ENCODE results near the gene MYLIP.

MYLIP gene

DNA sequence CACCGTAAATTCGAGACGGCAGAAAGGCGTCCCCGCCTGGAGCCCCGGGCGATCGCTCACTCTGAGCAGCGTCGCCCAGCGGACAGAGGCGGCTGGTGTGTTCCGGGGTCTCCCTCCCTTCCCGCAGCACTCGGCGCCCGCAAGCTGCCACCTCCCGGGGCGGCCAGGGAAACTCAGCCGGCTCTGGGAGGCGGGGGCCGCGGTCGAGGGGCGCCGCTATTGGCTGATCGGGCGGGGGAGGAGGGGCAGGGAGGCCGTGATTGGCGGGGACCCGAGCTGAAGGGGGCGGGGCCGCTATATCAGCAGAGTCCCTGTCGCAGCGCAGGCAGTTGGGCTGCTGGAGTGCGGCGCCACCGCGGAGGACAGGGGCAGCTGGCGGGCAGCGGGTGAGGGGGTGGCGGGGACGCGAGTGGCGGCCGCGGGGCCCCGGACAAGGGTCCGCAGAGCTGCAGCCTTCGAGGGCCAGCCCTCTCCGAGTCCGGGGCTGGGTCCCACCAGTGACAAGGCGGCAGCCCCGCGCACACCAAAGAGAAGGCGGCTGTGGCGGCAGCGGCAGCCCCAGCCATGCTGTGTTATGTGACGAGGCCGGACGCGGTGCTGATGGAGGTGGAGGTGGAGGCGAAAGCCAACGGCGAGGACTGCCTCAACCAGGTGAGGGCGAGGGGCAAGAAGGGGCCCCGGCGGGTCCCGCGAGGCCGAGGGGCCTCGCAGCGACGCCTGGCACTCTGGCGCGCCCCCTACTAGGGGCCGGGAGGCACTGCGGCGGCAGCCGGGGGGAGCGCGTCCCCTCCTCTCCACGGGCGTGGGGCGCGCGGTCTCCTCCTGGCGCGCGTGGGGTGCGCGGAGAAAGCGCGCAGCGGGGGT, at the start of gene MYLIP (continued):
- TF ChIP-seq ZNF175 (tag by site-specific recombination; IDR thresholded peaks at IDR 0.05) (no peak), ZNF558 (tag by site-specific recombination; IDR thresholded peaks at IDR 0.05) (no peak), INSM2 (tag by site-specific recombination; IDR thresholded peaks at IDR 0.05) (no peak), ZNF221 (tag by site-specific recombination; IDR thresholded peaks at IDR 0.05; ENCODE audit: borderline replicate concordance) (no peak; the same call in 1 of the 2 replicates), ZNF560 (tag by site-specific recombination; IDR thresholded peaks at IDR 0.05; ENCODE audit: borderline replicate concordance) (no peak), ZNF792 (tag by site-specific recombination; IDR thresholded peaks at IDR 0.05) (peak; percentile 83; the same call in 1 of the 2 replicates), ZNF121 (tag by site-specific recombination; IDR thresholded peaks at IDR 0.05) (peak; percentile 60), ZBTB10 (tag by site-specific recombination; IDR thresholded peaks at IDR 0.05) (peak; percentile 60; the same call in 1 of the 2 replicates), YY2 (tag by site-specific recombination; IDR thresholded peaks at IDR 0.05) (peak; percentile 76), ZNF704 (tag by site-specific recombination; IDR thresholded peaks at IDR 0.05) (no peak), ZNF596 (tag by site-specific recombination; IDR thresholded peaks at IDR 0.05) (peak; percentile 62; the same call in 1 of the 2 replicates), ZNF621 (tag by site-specific recombination; IDR thresholded peaks at IDR 0.05) (no peak), ZNF777 (tag by site-specific recombination; IDR thresholded peaks at IDR 0.05; ENCODE audit: borderline replicate concordance) (no peak), MZF1 (tag by site-specific recombination; IDR thresholded peaks at IDR 0.05; ENCODE audit: borderline replicate concordance) (no peak), SCRT1 (tag by site-specific recombination; IDR thresholded peaks at IDR 0.05; ENCODE audit: borderline replicate concordance) (no peak), ZNF114 (tag by site-specific recombination; IDR thresholded peaks at IDR 0.05) (no peak), ZNF112 (tag by site-specific recombination; IDR thresholded peaks at IDR 0.05) (no peak), ZNF785 (tag by site-specific recombination; IDR thresholded peaks at IDR 0.05) (peak; percentile 75), ZNF521 (tag by site-specific recombination; IDR thresholded peaks at IDR 0.05) (no peak), GFI1B (tag by site-specific recombination; IDR thresholded peaks at IDR 0.05) (peak; percentile 53; the same call in 1 of the 2 replicates), ZNF585B (tag by site-specific recombination; IDR thresholded peaks at IDR 0.05) (no peak), ZNF707 (tag by site-specific recombination; IDR thresholded peaks at IDR 0.05) (no peak), ZNF510 (tag by site-specific recombination; IDR thresholded peaks at IDR 0.05; ENCODE audit: insufficient replicate concordance) (no peak), ZNF76 (tag by site-specific recombination; IDR thresholded peaks at IDR 0.05; ENCODE audit: borderline replicate concordance, low read depth) (no peak; the same call in 1 of the 2 replicates), GLIS2 (tag by site-specific recombination; IDR thresholded peaks at IDR 0.05) (peak; percentile 97), KLF7 (tag by site-specific recombination; IDR thresholded peaks at IDR 0.05; ENCODE audit: borderline replicate concordance) (no peak; the same call in 1 of the 2 replicates), KLF10 (tag by site-specific recombination; IDR thresholded peaks at IDR 0.05) (peak; percentile 83; the same call in 1 of the 2 replicates), ZNF214 (tag by site-specific recombination; IDR thresholded peaks at IDR 0.05; ENCODE audit: borderline replicate concordance) (no peak), BCL11A (tag by site-specific recombination; IDR thresholded peaks at IDR 0.05; ENCODE audit: low read depth) (no peak), ZNF701 (tag by site-specific recombination; IDR thresholded peaks at IDR 0.05) (0 out of 2 replicates have a peak, but pooled peaks have one; percentile 45)
- TF ChIP-seq, protein P1, sequence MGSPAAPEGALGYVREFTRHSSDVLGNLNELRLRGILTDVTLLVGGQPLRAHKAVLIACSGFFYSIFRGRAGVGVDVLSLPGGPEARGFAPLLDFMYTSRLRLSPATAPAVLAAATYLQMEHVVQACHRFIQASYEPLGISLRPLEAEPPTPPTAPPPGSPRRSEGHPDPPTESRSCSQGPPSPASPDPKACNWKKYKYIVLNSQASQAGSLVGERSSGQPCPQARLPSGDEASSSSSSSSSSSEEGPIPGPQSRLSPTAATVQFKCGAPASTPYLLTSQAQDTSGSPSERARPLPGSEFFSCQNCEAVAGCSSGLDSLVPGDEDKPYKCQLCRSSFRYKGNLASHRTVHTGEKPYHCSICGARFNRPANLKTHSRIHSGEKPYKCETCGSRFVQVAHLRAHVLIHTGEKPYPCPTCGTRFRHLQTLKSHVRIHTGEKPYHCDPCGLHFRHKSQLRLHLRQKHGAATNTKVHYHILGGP (tag by site-specific recombination; IDR thresholded peaks at IDR 0.05), result no peak
- TF ChIP-seq, protein P2, sequence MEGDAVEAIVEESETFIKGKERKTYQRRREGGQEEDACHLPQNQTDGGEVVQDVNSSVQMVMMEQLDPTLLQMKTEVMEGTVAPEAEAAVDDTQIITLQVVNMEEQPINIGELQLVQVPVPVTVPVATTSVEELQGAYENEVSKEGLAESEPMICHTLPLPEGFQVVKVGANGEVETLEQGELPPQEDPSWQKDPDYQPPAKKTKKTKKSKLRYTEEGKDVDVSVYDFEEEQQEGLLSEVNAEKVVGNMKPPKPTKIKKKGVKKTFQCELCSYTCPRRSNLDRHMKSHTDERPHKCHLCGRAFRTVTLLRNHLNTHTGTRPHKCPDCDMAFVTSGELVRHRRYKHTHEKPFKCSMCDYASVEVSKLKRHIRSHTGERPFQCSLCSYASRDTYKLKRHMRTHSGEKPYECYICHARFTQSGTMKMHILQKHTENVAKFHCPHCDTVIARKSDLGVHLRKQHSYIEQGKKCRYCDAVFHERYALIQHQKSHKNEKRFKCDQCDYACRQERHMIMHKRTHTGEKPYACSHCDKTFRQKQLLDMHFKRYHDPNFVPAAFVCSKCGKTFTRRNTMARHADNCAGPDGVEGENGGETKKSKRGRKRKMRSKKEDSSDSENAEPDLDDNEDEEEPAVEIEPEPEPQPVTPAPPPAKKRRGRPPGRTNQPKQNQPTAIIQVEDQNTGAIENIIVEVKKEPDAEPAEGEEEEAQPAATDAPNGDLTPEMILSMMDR (tag by site-specific recombination; IDR thresholded peaks at IDR 0.05), result peak; percentile 95
